Osteoblast (primary cell): ENCODE results near the gene PRUNE1. TPM values are rescaled to one million over a fixed set of nuclear protein-coding genes. Genes with fewer than 3 reads are reported as not detected.

Experiments used
- DNase-seq: peaks from one replicate; pipeline ENCODE4 v3.0.0; 2011; ENCODE audit warnings: low spot score, mixed read lengths; ENCODE audit not compliant: insufficient read length; ENCODE audit errors: missing footprints
- H2AFZ ChIP-seq: 2 replicates; pipeline ENCODE4 v1.6.0; 2011; ENCODE audit warnings: mild to moderate bottlenecking, low read length
- H3K27ac ChIP-seq: 2 replicates; pipeline ENCODE4 v1.5.1; 2011; ENCODE audit warnings: mild to moderate bottlenecking, low read depth, low read length, moderate library complexity
- H3K27me3 ChIP-seq: 2 replicates; pipeline ENCODE4 v1.6.0; 2012; ENCODE audit warnings: mild to moderate bottlenecking, control low read depth, inconsistent platforms, low read length, moderate library complexity; ENCODE audit not compliant: insufficient read depth
- H3K36me3 ChIP-seq: 2 replicates; pipeline ENCODE4 v1.5.1; 2011; ENCODE audit warnings: mild to moderate bottlenecking, low read length, control low read depth, moderate library complexity; ENCODE audit not compliant: insufficient read depth
- H3K4me1 ChIP-seq: 2 replicates; pipeline ENCODE4 v1.5.1; 2011; ENCODE audit warnings: mild to moderate bottlenecking, low read length, control low read depth, moderate library complexity; ENCODE audit not compliant: insufficient read depth
- H3K4me2 ChIP-seq: 2 replicates; pipeline ENCODE4 v1.6.0; 2011; ENCODE audit warnings: mild to moderate bottlenecking, low read length; ENCODE audit not compliant: insufficient read depth
- H3K4me3 ChIP-seq: fragments of 200-600 bp; sonication (generic); 3 replicates; pipeline ENCODE4 v1.5.1; 2012; ENCODE audit warnings: mild to moderate bottlenecking, low read length, inconsistent platforms; ENCODE audit not compliant: insufficient read depth
- H3K79me2 ChIP-seq: 2 replicates; pipeline ENCODE4 v1.6.0; 2012; ENCODE audit warnings: mild to moderate bottlenecking, low read length, control low read depth, inconsistent platforms; ENCODE audit not compliant: insufficient read depth
- H3K9me3 ChIP-seq: 2 replicates; pipeline ENCODE4 v1.5.1; 2011; ENCODE audit warnings: low read depth, low read length, control low read depth
- H4K20me1 ChIP-seq: 2 replicates; pipeline ENCODE4 v1.6.0; 2012; ENCODE audit warnings: mild to moderate bottlenecking, low read length, control low read depth; ENCODE audit not compliant: insufficient read depth
- CTCF ChIP-seq: IDR thresholded peaks from 2 replicates; pipeline ENCODE4 v1.5.1; 2011; ENCODE audit warnings: mild to moderate bottlenecking, low read depth, low read length, moderate library complexity; ENCODE audit errors: extremely low read depth
- total RNA-seq: library from RNA; depleted of rRNA; stranded (reverse); fragments of >200 nt; gene quantifications from 2 replicates; pipeline ENCODE4 v1.2.3, GENCODE V29; 2012

The PRUNE1 gene
- total RNA-seq, 1 donor, result 11.6 TPM

- no peak for TF ChIP-seq CTCF
- H3K9me3 ChIP-seq, result no peaks in the 10 kb centered on the region
- peak; percentile 94 for DNase-seq
- H3K27me3 ChIP-seq, result no peaks in the 10 kb centered on the region
- peaks cover 22% of the 10 kb centered on the region for H3K79me2 ChIP-seq
- H3K4me3 ChIP-seq, result peak overlapping the region; percentile 30
- H3K4me2 ChIP-seq, result peak overlapping the region; percentile 49
- H4K20me1 ChIP-seq, result peaks cover 16% of the 10 kb centered on the region
- peaks cover 51% of the 10 kb centered on the region for H3K4me1 ChIP-seq
- peak overlapping the region; percentile 54 for H3K27ac ChIP-seq
- H2AFZ ChIP-seq, result peak overlapping the region; percentile 58
- no peaks in the 10 kb centered on the region for H3K36me3 ChIP-seq
Measured at GRCh38 chr1:150976879-150977694, 31.2 kb upstream of the PRUNE1 start.

GRCh38 chr1:150979092-150980056 lies 28.9 kb upstream of the PRUNE1 start:
- DNase-seq, result peak; percentile 98
- no peaks in the 10 kb centered on the region for H3K9me3 ChIP-seq
- H4K20me1 ChIP-seq, result no peaks in the 10 kb centered on the region
- no peaks in the 10 kb centered on the region for H3K27me3 ChIP-seq
- peak overlapping the region; percentile 73 for H2AFZ ChIP-seq
- H3K4me3 ChIP-seq, result peak overlapping the region; percentile 24
- H3K4me1 ChIP-seq, result peaks cover 38% of the 10 kb centered on the region
- H3K27ac ChIP-seq, result no peak overlapping the region
- peak overlapping the region; percentile 56 for H3K4me2 ChIP-seq
- no peaks in the 10 kb centered on the region for H3K79me2 ChIP-seq
- no peaks in the 10 kb centered on the region for H3K36me3 ChIP-seq
- TF ChIP-seq CTCF, result peak; percentile 100

- no peak for DNase-seq
- H3K4me1 ChIP-seq, result peaks cover 38% of the 10 kb centered on the region
- H3K4me3 ChIP-seq, result no peak overlapping the region
- peak overlapping the region; percentile 28 for H2AFZ ChIP-seq
- H3K79me2 ChIP-seq, result no peaks in the 10 kb centered on the region
- no peaks in the 10 kb centered on the region for H3K9me3 ChIP-seq
- H3K4me2 ChIP-seq, result no peak overlapping the region
- TF ChIP-seq CTCF, result no peak
- no peaks in the 10 kb centered on the region for H3K36me3 ChIP-seq
- no peak overlapping the region for H3K27ac ChIP-seq
- no peaks in the 10 kb centered on the region for H4K20me1 ChIP-seq
- no peaks in the 10 kb centered on the region for H3K27me3 ChIP-seq
Measured at GRCh38 chr1:150981177-150981804, 27.0 kb upstream of the PRUNE1 start.
